ENCODE data around the gene IGFBP4. TPM values are rescaled to one million over a fixed set of nuclear protein-coding genes. Genes with fewer than 3 reads are reported as not detected.

Gene IGFBP4
- total and polyA plus RNA-seq, 7 donors = 44.2 to 106 (median 65.1) TPM

DNA sequence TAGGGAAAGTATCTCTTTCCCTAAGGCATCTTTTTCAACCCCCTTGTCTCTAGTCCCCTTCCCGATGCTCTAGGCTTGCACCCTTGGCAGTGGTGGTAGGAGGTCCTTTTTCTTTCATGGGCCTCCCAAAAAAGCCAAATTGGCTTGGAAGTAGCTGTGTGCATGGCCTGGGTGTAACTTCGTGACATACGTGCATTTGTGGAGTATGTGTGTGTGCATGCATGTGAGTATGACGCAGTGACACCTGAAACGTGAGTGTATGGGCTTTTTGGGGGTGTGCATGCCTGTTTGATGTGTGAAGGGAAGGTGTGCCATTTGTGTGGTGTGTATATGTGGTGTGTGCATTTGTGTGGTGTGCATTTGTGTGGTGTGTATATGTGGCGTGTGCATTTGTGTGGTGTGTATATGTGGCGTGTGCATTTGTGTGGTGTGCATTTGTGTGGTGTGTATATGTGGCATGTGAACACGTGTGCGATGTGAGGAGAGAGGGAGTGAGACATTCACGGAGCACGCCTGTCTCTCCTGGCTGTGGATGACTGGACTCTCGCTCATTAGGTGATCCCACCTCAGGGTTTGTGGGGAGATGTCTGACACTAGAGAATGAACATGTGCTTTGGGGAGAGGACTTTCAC, 15.7 kb downstream of the IGFBP4 start:
- TF ChIP-seq, protein P1, sequence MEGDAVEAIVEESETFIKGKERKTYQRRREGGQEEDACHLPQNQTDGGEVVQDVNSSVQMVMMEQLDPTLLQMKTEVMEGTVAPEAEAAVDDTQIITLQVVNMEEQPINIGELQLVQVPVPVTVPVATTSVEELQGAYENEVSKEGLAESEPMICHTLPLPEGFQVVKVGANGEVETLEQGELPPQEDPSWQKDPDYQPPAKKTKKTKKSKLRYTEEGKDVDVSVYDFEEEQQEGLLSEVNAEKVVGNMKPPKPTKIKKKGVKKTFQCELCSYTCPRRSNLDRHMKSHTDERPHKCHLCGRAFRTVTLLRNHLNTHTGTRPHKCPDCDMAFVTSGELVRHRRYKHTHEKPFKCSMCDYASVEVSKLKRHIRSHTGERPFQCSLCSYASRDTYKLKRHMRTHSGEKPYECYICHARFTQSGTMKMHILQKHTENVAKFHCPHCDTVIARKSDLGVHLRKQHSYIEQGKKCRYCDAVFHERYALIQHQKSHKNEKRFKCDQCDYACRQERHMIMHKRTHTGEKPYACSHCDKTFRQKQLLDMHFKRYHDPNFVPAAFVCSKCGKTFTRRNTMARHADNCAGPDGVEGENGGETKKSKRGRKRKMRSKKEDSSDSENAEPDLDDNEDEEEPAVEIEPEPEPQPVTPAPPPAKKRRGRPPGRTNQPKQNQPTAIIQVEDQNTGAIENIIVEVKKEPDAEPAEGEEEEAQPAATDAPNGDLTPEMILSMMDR (IDR thresholded peaks at IDR 0.05) = no peak
- peaks cover 0 to 26% of the 10 kb centered on the region in 2 donors for H3K36me3 ChIP-seq (ENCODE audit: insufficient read depth in 1 of 2, low read depth in 1 of 2)
- no peak overlapping the region for H3K27ac ChIP-seq
- H3K4me1 ChIP-seq = no peaks in the 10 kb centered on the region
- H3K9me3 ChIP-seq = no peaks in the 10 kb centered on the region
- peaks cover 0 to 9% (median 0%) of the 10 kb centered on the region in 3 donors for H3K27me3 ChIP-seq (ENCODE audit: insufficient read depth in 3 of 3, low read length in 2 of 3)
- intact Hi-C loops (cut with DNase I) = no loop called here
- whole genome bisulfite sequencing, 3 donors = 86 to 90% (median 89%) methylated on average over 12 of the region's 12 CpGs
- DNase-seq = no peak
- no peak overlapping the region for H3K4me3 ChIP-seq
- ATAC-seq = no peak

DNA sequence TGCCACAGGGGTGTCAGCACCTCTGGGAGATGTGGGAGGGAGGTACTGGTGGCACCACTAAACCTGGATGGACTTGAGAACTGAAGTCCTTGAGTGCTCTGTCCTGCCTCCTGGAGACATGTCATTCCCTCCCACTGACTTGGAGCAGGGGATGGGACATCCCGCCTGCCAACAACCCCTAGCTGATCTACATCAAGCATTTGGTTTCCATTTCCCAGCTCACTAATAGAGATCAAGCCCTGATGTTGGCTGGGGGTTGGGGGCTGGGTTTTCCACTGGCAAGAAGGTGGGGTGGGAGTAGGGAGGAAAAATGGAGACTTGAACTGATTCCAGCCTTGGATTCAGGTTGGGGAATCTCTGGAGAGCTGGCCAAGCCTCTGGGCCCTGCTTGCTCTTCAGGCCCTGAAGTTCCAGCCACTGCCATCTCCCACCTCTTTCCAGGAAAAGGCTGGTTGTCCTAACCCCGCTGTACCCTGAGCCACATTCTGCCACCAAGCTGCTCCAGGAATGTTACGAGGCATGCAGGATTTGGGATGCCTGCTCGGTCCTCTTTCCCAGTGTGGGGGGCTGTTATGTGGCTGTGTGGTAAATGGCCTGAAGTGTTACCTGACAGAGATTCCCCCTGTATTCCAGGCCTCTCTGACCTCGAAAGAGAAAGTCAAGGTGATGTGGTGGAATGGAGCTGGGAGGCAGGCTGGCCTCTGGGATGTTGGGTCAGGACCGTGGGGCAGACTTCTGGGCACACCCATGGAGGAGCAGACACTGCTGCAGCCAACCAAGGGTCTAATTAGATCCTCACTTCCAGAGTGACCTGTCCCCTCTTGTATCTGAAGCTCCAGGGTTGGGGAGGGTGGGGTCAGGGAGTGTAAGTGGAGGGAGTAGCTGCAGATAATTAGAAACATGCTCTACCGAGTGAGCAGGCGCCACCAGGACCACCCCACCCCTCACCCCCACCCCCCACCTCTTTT, 16.7 kb downstream of the IGFBP4 start:
- no peak for DNase-seq
- WGBS, 3 donors = 65 to 73% (median 70%) methylated on average over 8 of the region's 8 CpGs
- no peak overlapping the region for H3K27ac ChIP-seq

DNA sequence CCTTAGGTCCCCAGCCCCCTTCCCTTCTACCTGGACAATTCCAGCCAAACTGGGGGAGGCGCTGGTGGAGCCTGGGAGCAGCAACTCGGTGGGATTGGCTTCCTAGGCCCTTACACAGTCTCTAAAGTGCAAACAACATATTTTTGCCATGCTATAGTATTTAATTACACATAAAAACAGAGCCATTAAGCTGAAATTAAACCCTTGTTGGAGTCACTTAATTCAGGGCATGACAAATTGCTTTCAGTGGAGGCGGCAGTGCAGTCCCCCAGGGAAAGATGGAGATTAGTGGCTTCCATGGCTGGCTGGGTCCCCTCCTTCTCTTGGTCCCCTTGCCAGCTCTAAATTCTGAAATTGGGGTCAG, 17.3 kb downstream of the IGFBP4 start:
- Histone ChIP-seq H3K36me3 (ENCODE audit: insufficient read depth in 1 of 2, low read depth in 1 of 2) (peaks cover 0 to 12% of the 10 kb centered on the region in 2 donors), H3K27ac (no peak overlapping the region), H3K4me3 (no peak overlapping the region), H3K27me3 (ENCODE audit: insufficient read depth in 3 of 3, low read length in 2 of 3) (peaks cover 0 to 9% (median 0%) of the 10 kb centered on the region in 3 donors), H3K4me1 (no peaks in the 10 kb centered on the region), H3K9me3 (no peaks in the 10 kb centered on the region)
- no peak for DNase-seq
- ATAC-seq = no peak
- TF ChIP-seq, protein P1 (IDR thresholded peaks at IDR 0.05) = no peak
- WGBS, 3 donors = 46 to 73% (median 72%) methylated on average over 2 to 3 of the region's 3 CpGs
- intact Hi-C loops (cut with DNase I) = no loop called here

More for the DNA sequence above, 16.7 kb downstream of the IGFBP4 start:
- TF ChIP-seq, protein P1 (IDR thresholded peaks at IDR 0.05) = no peak
- Histone ChIP-seq H3K36me3 (ENCODE audit: insufficient read depth in 1 of 2, low read depth in 1 of 2) (peaks cover 0 to 18% of the 10 kb centered on the region in 2 donors), H3K4me1 (no peaks in the 10 kb centered on the region), H3K27me3 (ENCODE audit: insufficient read depth in 3 of 3, low read length in 2 of 3) (peaks cover 0 to 9% (median 0%) of the 10 kb centered on the region in 3 donors), H3K4me3 (no peak overlapping the region), H3K9me3 (no peaks in the 10 kb centered on the region)
- ATAC-seq = no peak
- intact Hi-C loops (cut with DNase I) = no loop called here

DNA sequence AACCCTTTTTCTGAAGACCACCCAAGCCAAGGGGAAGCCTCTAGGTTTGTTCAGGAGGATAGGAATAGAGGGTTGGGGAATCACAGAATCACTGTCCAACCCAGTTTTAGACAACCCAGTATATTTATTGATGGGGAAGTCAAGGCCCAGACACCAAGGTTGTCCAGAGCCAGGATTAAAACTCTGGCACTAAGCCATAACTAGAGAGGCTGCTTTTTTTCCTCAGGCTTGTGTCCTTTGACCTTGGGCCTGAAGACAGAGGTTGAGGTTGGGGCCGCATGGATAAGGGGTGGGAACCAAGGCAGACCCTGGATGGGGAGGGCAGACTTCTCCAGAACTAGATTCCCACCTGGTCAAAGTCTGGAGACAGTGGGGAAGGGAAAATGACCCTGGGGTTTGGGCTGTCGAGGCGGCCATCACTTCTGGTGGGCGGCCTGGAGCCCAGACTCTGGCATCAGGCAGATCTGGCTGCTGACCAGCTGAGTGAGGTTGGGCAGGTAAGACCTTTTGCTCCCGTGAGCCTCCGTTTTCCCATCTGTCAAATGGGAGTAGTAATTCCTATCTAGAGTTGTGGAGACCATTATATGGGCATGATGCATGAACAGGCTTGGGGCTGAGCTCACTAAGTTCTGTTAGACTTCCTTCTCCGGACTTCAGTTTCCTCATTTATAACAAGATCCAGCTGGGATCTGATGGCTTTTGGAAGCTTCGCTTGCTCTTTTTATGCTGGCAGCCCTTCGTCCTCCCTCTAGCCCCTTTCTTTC, 17.9 kb downstream of the IGFBP4 start:
- H3K4me3 ChIP-seq = no peak overlapping the region
- H3K4me1 ChIP-seq = no peaks in the 10 kb centered on the region
- WGBS, 3 donors = 65 to 76% (median 70%) methylated on average over 9 of the region's 9 CpGs
- ATAC-seq = no peak
- DNase-seq = no peak
- no peaks in the 10 kb centered on the region for H3K9me3 ChIP-seq
- intact Hi-C loops (cut with DNase I) = no loop called here
- H3K36me3 ChIP-seq (ENCODE audit: insufficient read depth in 1 of 2, low read depth in 1 of 2) = peaks cover 0 to 7% of the 10 kb centered on the region in 2 donors
- H3K27ac ChIP-seq = no peak overlapping the region
- peaks cover 0 to 9% (median 0%) of the 10 kb centered on the region in 3 donors for H3K27me3 ChIP-seq (ENCODE audit: insufficient read depth in 3 of 3, low read length in 2 of 3)
- TF ChIP-seq, protein P1 (IDR thresholded peaks at IDR 0.05) = no peak

Measured in psoas muscle (tissue), 8 donors.